NCI-H128 (cell line): Measurements from ENCODE around the gene PLA2G6.
"Not testable (repeated sequence)": the region's sequence is repeated elsewhere in the genome, so short reads cannot be mapped to it uniquely, and the experiment has no call there.

Source experiments
- DNase-seq: peaks from one replicate; lab custom pipeline; 2025; ENCODE audit not compliant: unreplicated experiment; lab: John Stamatoyannopoulos, UW

PLA2G6 gene

DNA sequence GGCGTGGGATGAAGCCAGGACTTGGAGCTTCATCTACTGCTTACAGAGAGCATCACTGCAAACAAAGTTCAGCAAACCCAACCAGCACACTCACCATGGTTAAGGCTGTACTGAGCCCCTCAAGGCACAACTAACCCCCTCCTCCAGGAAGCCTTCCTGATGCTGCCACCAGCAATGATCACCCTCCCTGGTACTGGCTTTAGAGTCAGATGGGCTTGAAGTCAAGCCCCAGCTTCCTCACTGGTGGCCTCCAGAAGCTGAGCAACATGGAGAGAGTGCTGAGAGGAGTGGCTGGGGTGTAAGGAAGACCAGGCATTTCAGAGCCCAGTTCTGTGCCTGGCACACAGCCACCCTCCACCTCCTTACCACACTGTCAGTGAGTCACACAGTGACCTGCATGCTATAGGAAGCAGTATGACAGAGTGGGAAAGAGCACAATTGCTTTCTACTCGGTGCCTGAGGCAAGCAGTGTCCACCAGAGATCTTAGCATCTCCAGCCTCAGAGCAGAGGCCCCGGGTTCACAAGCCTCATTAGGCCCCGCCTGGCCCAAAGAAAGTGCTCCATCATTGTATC is 46.4 kb downstream of the PLA2G6 start:
- no peak for DNase-seq

DNA sequence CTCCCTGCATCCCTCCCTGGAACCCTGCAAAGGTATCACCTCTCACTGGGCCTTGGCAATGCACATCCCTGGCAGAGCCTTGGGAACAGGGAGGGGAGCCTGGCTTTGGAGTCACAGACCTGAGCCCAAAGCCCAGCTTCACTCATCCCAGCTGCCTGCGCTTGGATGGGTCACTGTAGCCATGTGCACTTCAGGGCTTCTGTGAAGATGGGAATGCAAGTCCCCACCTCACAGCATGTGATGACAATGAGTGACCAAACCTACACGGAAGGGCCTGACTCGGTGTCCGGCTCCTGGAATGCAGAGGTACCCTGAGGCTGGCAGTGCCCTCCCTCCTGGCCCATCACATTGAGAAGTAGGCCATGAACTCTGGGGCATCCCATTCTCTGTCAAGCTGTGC is 48.3 kb downstream of the PLA2G6 start:
- no peak for DNase-seq

DNA sequence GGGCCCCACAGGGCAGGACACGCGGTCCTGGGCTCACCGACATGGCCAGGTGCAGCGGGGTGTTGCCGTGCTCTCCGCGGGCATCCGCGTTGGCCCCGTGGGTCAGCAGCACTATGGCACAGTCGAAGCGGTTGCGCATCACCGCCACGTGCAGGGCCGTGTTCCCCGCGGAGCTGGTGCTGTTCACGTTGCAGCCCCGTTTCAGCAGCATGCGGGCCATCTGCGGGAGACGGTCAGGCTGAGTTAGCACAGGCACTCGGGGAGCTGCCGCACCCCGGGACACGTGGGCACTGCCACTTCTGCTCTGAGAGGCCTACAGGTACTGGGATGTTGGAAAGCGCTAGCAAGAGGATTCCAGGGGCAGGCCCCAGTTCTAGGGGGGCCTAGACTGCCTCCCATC is 48.8 kb downstream of the PLA2G6 start:
- DNase-seq: no peak

DNA sequence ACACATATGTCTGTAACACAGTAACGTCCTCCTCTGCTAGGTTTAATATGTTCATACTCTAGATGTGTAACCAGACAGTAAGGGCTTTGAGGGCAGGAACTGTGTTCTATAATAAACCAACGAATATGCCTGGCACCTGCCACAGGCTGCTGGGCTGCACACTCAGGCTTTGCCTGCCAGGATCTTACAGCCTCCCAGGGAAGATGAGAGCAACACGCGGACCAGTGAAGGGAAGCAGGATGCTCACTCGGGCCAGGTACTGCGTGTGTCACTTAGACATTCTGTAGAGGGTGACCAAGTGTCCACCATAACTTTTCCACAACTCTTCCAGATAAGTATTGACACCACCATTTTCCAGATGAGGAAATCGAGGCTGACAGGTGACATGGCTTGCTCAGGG is 49.5 kb downstream of the PLA2G6 start:
- no peak for DNase-seq

DNA sequence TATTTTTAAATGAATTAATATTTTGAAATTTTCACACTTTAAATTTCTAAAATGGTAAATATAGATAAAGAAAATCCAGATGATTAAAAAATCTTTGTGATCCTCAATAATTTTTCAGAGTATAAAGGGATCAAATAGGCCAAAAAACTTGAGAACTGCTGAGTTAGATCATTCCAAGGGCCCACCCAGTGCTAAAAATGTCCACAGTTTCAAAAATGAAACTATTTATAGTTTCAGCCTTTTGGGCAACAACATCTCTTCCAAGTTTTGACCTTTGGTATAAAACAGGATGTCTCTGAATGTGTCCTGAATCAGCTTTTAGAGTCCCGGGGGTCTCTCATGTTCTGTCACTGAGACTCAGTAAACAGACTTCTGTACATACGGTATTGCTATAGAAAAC is 50.2 kb downstream of the PLA2G6 start:
- DNase-seq: no peak

DNA sequence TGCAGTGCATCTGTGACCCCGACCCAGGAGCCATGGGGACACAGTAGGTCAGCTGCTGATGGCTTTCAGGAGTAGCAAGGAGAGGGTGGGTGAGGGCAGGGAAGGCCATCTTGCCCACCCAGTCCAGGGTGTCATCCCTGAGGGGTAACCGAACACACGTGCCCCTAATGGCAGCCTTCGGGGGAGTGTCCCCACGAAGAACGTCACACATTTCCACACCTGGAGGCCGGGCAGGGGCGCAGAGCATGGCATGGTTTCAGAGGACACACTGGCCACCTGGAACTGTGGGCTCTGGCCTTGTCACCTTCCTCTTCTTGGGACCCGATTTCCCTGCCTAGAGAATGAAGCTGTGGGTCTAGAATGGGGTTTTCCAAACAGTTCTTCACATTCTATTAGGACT is 51.8 kb downstream of the PLA2G6 start:
- no peak for DNase-seq

DNA sequence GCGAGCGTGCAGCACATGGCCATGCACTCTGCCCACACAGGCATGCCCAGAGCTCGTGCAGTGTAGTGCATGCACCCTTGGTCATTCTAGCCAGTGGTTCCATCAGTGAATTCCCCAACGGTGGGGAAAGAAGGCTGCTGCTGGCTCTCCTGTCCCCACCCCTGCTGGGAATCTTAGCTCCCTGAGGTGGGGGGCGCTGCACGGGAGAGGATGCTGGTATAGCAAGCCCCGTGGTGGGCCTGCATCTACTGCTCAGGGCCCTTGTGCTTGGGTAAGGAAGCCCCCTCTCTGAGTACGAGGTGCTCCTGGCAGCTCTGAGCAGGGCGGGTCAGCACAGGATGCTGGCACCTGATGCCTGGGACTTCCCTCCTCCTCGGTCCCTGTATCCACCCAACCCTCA is 52.6 kb downstream of the PLA2G6 start:
- no peak for DNase-seq

DNA sequence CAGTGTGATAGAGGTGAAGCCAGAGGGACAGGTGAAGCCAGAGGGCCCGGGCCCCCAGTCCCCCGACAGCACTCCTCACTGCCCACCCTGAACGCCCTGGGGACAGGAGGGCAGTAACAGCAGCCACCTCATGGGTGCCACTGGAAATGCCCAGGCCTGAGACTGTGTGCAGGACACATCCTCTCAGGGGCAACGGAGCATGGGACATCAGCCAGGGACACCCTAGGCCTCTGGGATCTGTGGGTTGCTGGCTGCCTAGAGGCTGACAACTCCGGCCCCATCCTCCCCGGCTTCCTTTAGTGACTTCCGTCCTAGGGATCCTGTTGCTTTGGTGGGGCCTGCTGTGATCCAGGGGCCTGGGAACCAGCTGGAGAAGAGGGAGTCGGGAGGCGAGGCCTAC is 53.8 kb downstream of the PLA2G6 start:
- no peak for DNase-seq

DNA sequence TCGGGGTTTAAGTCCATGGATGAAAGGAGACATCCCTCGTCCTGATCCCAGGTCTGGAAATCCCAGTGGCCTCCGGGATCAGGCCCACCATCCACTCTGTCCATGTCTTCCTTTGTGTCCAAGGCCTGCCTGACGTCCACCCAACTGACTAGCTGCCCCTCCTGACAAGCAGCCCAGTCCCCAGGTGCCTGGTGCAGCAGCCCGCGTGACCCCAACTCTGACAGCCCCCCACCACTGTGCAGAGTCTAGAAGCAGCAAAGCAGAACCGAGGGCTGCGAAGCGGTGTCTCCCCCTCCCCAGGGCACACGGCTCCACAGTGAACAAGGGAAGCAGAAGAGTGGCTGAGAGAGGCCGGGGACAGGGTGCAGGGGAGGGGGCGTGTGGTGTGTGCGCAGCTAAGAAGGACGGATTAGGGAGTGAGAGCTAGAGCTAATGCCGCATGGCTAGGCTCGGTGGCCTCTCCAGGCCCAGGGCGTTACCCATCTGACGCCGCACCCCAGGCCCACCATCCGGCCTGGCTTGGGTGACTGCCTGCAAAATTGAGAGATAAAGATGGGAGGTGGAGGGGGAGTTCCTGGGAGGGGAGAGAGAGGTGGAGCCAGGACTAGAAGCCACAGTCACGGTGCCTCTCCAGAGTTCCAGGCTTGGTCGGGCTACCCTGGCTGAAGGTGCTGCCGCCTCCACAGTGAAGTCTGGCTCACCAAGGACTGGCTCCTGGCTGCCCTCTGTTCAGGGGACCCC is 54.5 kb downstream of the PLA2G6 start:
- DNase-seq: no peak

DNA sequence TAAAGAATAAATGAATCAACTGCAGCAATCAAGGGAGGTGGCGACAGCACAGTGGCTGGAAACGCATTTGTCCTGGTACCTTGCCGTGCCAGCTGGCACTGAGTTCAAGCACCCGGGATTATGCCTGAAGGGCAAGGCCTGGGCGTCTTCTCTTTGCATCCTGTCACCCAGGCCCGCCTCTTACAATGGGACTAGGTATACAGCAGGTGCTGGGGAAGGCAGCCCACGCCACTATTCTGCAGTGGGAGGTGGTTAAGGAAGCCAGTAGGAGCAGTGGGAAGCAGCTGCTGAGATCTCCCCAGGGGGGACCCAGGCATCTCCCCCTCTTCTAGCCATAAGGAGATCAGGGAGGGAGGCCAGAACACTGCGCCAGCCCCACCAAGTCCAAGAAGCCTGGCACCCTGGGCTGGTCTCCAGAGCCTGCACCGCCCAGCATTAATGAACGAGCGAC is 55.9 kb downstream of the PLA2G6 start:
- DNase-seq: no peak

DNA sequence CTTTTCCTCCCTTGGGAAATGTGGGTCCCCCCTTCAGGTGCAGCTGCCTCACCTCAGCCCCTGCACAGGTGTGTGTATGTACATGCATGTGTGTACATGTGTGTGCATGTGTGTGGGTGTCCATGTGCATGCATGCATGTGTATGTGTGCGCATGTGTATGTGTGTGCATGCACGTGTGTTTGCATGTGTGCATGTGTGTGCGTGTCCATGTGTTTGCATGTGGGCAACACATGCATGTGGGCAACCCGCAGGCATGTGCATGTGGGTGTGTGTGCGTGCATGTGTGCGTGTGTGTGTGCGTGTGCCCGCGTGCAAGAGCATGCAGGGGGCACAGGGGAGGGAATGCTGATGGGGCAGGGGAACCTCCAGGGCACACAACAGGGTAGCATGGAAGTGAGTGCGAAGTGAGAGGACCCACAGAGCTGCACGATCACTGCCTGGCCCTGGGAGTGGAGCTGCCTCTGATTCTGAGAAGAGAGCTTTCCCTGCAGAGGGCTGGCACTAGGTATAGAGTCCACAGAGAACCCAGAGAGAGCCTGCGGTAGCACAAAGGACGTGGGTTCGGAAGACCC is 56.5 kb downstream of the PLA2G6 start:
- DNase-seq: no peak

DNA sequence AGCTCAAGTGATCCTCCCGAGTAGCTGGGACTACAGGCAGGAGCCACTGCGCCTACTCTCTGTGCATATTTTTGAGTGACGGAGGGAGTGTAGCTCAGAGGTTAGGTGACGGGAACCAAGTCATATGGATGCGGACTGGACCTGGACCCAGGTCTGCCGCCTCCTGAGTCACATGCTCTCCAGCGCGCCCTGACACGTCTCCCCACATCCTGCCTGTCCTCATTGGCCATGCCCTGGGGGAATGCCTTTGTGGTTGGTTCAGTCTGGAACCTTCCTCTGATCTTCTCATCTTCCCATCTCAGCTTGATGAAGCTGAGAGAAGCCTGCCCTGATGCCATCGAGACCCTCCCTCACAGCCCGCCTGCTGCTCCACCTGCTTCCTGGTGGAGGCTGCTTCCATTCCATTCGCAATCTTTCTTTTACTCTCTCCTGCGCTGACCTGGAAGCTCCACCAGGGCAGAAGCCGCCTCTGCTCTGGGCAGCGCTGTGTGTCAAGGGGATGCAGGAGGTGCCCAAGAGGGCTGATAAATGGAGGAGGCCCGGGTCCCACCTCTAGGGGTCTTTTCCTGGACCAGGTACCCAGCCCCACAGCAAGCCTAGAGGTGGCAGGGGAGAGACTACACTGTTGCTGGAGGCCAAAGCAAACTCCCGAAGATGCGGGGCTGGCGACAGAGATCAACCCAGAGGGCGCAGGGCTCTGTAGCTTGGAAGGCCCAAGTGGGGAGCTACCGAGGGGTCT is 57.2 kb downstream of the PLA2G6 start:
- DNase-seq: no peak

DNA sequence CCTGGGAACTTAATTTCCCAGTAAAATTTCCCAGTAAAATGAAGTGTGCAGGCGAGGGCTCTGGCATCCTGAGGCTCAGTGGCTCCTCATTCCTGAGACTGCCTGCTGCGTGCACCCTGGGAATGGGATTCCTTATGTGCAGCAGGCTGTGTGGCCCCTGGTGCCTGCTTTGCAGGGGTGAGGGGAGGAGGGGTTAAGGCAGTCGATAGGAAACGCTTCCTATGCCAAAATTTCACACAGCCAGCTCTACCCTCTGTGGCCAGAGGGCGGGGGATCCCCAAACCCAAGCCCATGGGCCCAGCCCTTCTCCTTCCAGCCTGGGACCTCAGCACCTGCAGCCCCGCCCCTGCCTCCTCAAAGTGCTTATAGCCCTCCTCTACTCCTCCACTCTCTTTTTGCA is 59.0 kb downstream of the PLA2G6 start:
- no peak for DNase-seq

DNA sequence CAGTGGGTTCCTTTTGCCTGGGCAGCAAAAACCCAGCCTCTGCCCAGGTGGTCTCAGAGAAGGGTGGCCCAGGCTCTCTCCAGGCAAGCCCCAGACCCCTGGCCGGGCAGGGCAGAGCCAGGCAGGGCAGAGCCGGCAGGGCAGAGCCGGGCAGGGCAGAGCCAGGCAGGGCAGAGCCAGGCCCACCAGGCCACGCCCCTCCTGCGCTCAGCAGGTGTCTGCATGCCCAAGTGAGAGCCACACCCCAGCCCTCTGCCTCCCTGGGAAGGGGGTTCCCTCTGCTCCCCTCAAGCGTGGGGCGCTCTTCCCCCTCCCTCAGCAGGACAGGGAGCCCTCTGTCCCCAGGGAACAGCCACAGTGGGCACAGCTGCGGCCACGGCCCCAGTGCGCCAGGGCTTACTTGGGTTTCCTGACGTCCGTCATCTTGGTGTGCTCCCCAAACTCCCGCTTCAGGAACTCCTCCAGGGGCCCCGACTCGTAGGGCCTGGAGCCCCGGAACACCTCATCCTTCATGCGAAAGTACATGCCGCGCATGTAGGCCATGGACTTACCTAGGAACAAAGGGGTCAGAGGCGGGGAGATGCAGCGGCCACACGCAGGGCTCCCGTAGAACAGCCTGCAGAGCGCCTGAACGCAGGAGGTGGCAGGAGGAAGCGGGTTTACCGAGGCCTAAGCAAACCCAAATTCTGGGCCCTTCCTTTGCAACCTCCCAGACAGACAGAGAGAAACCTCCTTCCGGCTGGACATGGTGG is 61.1 kb downstream of the PLA2G6 start:
- no peak for DNase-seq

DNA sequence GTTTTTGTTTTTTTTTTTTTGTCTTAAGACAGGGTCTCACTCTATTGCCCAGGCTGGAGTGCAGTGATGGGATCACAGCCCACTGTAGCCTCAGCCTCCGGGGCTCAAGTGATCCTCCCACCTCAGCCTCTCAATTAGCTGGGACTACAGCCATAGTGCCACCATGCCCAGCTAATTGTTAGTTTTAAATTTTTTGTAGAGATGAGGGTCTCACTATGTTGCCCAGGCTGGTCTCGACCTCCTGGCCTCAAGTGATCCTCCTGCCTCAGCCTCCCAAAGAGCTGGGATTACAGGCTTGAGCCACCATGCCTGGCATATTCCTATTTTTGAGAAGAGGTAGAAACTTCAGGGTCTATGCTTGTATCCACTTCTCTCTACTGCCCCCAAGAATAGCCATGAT is 62.9 kb downstream of the PLA2G6 start:
- not testable (repeated sequence) for DNase-seq

DNA sequence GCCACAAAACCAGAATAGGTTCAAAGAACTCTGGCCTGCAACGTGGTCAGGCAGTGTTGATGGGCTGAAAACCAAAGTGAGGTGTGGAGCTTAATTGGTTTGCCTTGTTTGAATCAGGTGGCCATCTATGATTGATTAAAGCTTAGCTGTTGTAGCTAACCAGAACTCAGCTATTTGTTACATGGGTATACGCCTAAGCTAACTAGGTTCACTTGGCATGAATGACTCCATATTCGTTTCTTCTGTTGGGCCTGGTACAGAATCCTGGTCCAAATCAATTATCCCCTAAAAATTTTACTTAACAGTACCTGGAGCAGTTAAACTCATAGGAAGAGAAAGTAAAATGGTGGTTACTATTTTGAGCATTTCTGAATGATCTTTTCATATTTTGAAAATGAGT is 63.4 kb downstream of the PLA2G6 start:
- DNase-seq: no peak

DNA sequence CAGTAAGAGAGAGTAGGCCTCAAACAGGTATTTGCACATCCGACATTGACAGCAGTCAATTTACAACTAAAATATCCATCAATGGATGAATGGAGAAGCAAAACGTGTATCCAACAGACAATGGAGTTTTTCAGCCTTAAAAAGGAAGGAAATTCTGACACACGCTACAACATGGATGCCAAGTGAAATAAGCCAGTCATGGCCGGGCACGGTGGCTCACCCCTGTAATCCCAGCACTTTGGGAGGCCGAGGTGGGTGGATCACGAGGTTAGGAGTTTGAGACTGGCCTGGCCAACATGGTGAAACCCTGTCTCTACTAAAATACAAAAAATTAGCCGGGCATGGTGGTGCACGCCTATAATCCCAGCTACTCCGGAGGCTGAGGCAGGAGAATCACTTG is 64.1 kb downstream of the PLA2G6 start:
- DNase-seq: not testable (repeated sequence)

DNA sequence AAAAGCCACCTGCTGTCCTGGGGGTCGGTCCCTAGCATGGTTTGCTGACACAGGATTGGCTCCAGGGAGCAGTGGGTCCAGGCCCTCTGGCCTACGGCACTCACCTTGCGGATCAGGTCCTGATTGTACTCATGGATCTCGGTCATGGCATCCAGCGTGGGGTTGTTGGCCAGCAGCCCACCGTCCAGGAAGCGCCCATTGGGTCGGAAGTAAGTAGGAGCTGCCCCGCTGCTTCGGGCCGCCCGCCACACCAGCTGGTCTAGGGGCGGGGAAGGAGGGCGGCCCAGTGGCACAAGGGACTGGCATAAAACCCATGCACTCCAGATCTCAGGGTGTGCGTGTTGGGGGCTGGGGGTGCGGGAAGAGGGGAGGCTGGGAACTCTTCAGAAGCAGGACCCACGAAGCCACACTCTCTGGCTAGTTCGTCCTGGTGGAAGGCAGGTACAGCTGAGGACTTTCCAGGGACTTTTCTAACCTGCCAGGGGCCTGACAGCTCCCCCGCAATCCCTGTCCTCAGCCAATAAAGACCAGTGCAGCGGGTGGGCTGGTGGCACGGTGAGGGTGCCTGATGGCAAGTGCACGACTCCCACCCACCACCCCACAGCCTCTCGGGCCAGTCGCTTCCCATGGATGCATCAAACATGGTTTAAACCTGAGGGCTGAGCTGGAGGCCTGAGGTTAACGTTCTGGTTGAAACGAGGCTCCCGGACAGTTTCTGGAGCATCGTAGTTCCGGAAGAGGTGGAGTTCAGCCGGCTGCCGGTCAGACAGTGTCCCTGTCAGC is 66.0 kb downstream of the PLA2G6 start:
- no peak for DNase-seq

DNA sequence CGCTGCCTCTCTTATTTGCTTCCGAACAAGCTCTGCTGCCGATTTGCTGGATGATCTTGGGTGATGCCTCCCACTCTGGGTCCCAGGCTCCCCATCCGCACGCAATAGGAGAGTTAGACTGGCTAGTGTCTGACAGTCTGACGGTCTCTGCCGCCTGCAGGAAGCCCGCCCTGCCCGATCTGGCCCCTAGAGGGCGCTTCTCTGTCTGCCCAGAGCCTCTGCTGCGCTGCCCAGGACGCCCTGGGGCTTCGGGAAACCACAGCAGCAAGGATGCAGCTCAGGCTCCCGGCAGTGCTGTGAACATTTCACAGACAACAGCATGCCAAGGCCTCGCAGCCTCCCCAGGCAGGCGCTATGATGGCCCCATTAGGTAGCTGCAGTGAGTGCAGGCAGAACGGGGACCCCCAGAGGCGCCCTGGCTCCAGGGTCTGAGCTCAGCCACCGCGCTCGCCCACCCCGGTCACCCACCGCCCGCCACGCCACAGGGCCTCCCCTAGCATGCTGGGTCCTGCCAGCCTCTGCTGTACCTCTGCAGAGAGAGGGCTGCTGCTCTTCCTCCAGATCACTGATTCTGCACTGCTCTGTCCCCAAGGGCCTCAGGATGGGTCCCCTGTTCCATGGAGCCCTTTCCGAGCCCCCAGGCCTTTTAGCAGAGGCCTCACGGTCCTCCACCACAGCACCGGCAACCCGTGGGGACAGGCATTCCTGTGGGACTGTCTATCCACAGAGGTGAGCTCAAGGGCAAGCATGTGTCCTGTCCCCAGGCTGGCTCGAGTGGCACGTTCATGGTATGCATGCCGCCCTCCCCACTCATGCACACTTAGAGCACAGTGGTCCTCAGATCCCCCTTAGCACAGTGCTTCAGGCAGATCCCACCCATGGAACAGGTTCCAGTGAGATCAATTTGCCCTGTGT is 66.9 kb downstream of the PLA2G6 start:
- peak; percentile 30 for DNase-seq
